Activated T-cell treated with anti-CD3 and anti-CD28 coated beads, Interleukin-2, amount 50 U/mL, for 24 hours (primary cell): ENCODE data around the gene TMC6.

Source experiments
- DNase-seq: peaks from one replicate; pipeline ENCODE4 v3.0.0-alpha.2; 2020
- H3K27ac Mint-ChIP-seq: 2 replicates; pipeline ENCODE4 v1.8.0; 2020; ENCODE audit warnings: mild to moderate bottlenecking, mixed read lengths
- H3K27me3 Mint-ChIP-seq: 2 replicates; pipeline ENCODE4 v1.8.0; 2020; ENCODE audit warnings: mixed read lengths
- H3K36me3 Mint-ChIP-seq: 2 replicates; pipeline ENCODE4 v1.8.0; 2020; ENCODE audit warnings: low read depth, mixed read lengths
- H3K4me1 Mint-ChIP-seq: 2 replicates; pipeline ENCODE4 v1.8.0; 2020; ENCODE audit warnings: low read depth, mixed read lengths
- H3K4me3 Mint-ChIP-seq: 2 replicates; pipeline ENCODE4 v1.8.0; 2020; ENCODE audit warnings: mild to moderate bottlenecking, moderate library complexity, mixed read lengths
- H3K9me3 Mint-ChIP-seq: 2 replicates; pipeline ENCODE4 v1.8.0; 2020; ENCODE audit warnings: mixed read lengths

The TMC6 gene

DNA sequence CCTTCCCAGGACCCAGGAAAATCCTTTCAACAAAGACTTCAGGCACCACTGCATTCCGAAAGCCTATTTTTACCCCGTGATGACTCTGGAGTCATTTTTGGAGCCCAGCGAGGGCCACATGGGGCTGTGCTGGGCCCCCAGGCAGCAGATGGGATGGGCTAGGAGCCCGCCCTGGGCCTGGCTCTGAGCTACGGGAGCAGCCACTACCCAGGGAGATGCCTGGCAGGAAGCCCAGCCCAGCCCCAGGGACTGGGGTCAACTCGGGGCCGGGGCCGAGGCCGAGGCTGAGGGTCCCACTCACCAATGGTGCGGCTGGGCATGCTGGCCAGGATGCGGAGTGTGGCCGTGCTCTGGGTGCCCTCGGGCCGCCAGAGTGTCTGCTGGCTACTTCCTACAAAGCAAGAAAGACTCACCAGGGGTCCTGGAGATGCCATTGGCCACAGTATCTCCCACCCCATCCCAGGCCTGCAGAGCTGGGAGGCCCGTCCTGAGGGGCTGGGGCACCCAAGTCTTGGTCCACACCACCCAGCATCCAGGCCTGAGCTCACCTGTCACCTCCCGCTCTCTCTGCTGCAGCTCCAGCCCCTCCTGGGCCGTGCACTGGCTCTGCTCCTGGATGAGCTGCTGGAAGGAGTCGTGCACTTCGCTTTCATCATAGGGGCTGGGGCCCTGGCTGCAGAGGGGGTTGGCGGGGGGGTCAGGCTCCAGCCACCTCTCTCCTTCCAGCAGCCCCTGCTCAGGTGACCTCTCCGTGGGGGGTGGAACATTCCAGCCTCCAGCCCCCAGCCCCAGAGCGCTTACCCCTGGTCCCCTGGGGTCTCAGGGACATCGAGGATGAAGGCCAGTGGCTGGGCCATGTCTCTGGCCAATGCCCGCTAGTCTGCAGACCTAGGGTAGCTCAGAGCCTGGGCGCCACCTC, 2.3 kb downstream of the TMC6 start:
- Mint-ChIP-seq H3K27ac (peak overlapping the region; percentile 92), H3K4me1 (peaks cover 76% of the 10 kb centered on the region), H3K36me3 (peaks cover 59% of the 10 kb centered on the region), H3K4me3 (peak overlapping the region; percentile 89), H3K9me3 (no peaks in the 10 kb centered on the region), H3K27me3 (no peaks in the 10 kb centered on the region)
- peak; percentile 56 for DNase-seq

DNA sequence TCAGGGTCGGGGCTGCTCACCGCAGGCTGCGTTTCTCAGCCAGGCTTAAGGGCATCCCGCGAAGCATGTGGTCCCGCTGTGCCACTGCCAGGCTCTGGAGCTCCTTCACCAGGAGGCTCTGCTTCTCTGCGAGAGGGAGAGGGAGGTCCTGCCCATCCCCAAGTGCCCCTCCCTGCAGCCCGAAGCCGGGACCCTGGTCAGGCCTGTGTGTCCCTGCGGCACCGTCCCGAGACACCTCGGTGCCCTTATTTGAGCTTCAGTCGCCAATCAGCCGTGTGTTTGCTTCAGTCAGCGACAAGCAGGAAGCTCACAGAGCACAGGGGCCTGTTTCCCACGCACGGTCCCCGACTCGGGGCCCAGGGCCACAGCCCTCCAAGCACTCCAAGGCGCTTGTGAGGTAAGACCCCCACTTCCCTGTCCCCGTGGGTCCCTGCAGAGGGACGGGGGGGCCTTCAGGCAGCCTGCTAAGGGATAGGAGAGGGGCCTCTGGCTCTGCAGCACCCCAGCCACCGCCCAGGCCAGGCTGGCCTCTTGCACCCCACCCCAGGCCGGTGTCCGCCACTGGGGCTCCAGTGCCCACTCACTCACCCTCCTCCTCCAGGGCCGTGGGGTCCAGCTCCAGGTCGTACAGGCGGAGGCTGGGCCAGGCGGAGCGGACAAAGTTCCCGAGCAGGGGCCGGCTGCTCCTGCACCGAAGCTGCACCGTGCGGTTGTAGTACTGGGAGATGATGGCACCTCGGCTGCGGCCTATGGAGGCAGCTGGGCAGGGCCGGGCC, 3.2 kb downstream of the TMC6 start:
- no peaks in the 10 kb centered on the region for H3K9me3 Mint-ChIP-seq
- H3K36me3 Mint-ChIP-seq, result peaks cover 61% of the 10 kb centered on the region
- peaks cover 77% of the 10 kb centered on the region for H3K4me1 Mint-ChIP-seq
- peak; percentile 78 for DNase-seq
- H3K27ac Mint-ChIP-seq, result peak overlapping the region; percentile 71
- H3K27me3 Mint-ChIP-seq, result no peaks in the 10 kb centered on the region
- peak overlapping the region; percentile 89 for H3K4me3 Mint-ChIP-seq

DNA sequence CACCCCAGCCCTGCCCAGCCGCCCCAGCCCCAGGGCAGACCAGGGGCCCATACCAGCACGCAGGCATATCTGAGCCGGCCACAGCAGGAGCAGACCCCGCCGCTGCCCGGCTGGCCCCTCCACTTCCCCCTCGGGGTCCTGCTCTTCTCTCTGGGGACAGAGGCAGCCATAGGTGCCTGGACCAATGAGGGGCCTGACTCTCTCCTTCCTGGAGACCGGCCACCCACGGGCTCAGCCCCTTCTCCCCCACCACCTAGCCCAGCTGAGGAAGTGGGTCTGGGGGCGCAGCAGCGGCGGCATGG, 3.8 kb downstream of the TMC6 start:
- no peak for DNase-seq
- Mint-ChIP-seq H3K4me1 (peaks cover 73% of the 10 kb centered on the region), H3K27ac (peak overlapping the region; percentile 71), H3K36me3 (peaks cover 65% of the 10 kb centered on the region), H3K4me3 (peak overlapping the region; percentile 89), H3K27me3 (no peaks in the 10 kb centered on the region), H3K9me3 (no peaks in the 10 kb centered on the region)

DNA sequence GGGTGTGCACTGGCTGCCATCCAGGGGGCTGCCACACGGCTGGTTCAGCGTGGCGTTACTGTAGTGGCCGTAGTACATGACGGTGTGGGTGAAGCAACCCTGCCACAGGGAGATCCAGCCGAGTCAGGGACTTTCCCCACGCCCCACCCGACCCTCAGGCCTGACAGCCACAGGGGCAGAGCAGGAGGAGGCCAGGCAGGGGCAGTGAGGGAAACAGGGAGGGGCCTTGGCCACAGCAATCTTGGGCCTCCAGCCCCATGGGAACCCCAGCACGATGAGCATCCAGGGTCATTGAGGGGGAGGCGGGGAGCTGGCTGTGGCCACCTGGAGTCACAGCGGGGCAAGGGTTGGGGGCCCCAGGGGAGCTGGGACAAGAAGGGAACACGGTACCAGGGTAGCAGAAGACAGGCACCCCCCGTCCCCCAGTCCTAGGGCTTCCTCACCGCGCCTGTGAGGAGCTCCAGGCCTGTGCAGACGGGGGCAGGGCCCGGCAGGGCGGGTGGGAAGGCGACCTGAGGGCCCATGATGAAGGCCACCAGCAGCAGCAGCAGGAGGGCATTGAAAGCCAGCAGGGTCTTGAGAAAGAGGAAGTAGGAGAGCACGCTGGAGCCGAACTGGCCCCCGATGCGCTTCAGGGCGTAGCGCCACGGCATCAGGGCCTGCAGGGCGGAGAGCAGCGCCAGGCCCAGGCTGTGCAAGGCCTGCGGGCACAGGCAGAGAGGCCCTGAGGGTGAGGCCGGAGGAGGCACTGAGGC, 4.3 kb downstream of the TMC6 start:
- Mint-ChIP-seq H3K4me3 (peak overlapping the region; percentile 61), H3K9me3 (no peaks in the 10 kb centered on the region), H3K4me1 (peaks cover 71% of the 10 kb centered on the region), H3K36me3 (peaks cover 67% of the 10 kb centered on the region), H3K27ac (peak overlapping the region; percentile 84), H3K27me3 (no peaks in the 10 kb centered on the region)
- peak; percentile 65 for DNase-seq

DNA sequence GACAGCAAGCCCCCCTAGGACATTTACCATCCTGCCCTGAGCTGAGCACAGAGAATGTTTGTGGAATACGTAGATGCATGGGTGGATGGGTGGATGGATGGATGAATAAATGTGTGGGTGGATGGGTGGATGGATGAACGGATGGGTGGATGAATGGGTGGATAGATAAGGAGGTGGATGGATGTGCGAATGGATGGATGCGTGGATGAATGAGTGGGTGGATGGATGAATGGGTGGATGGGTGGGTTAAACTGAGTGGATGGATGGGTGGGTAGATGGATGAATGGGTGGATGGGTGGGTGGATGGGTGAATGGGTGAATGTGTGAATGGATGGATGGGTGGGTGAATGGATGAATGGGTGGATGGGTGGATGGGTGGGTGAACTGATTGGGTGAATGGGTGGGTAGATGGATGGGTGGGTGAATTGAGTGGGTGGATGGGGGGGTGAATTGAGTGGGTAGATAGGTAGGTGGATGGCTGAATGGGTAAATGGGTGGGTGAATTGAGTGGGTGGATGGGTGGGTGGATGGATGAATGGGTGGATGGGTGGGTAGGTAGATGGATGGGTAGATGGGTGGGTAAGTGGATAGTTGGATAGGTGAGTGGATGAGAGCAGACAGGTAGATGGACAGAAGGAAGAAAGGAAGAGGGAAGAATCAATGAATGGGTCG, 5.2 kb downstream of the TMC6 start:
- no peak for DNase-seq
- Mint-ChIP-seq H3K9me3 (no peaks in the 10 kb centered on the region), H3K27ac (peak overlapping the region; percentile 84), H3K4me1 (peaks cover 66% of the 10 kb centered on the region), H3K4me3 (peak overlapping the region; percentile 61), H3K36me3 (peaks cover 69% of the 10 kb centered on the region), H3K27me3 (no peaks in the 10 kb centered on the region)

DNA sequence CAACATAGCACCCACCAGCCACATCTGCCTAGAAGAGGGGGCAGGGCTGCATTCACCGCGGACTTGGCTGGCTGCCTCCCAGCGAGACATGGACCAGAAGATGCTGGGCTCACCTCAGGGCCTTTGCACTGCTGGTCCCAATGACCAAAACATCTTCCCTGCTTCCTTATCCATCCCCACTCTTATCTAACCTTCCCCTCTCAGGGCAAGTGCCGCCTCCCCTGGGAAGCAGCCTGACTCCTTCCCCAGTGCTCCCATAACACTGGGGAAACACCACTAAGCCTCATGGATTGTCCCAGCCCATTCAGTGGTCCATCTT, 5.7 kb downstream of the TMC6 start:
- H3K4me1 Mint-ChIP-seq, result peaks cover 69% of the 10 kb centered on the region
- H3K27me3 Mint-ChIP-seq, result no peaks in the 10 kb centered on the region
- peaks cover 72% of the 10 kb centered on the region for H3K36me3 Mint-ChIP-seq
- H3K27ac Mint-ChIP-seq, result peak overlapping the region; percentile 73
- peak overlapping the region; percentile 45 for H3K4me3 Mint-ChIP-seq
- no peaks in the 10 kb centered on the region for H3K9me3 Mint-ChIP-seq
- DNase-seq, result peak; percentile 44

DNA sequence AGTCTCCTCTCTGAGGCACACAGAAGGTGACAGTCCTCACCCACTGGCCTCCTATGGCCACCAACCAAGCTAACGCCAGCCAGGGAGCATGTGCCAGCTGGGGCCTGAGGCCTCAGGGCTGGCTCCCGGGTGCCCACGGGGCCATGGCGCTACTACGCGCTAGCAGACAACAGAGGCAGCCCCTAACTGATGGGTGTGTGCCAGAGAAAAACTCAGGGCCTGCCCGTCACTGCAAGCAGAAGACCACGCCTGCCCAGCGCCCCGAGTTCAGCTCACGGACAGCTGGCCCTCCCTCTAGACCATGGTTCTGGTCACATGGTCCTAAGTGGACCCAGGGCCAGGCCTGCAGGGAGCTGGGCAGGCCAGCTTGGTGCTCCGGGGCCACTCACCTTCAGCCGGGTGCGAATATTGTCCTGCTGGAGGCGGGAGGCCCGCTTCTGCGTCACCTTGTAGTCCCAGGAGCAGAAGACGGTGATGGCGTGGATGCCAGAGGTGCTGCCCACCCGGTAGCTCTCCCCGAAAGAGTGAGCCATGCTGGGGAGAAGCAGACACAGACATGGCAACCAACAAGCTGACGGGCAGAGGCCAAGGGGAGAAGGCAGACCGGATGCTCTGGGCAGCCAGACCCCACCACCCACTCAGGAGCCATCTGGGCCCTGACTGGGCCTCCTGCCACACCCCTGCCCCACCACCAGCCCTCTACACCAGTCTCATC, 6.2 kb downstream of the TMC6 start:
- H3K36me3 Mint-ChIP-seq, result peaks cover 69% of the 10 kb centered on the region

DNA sequence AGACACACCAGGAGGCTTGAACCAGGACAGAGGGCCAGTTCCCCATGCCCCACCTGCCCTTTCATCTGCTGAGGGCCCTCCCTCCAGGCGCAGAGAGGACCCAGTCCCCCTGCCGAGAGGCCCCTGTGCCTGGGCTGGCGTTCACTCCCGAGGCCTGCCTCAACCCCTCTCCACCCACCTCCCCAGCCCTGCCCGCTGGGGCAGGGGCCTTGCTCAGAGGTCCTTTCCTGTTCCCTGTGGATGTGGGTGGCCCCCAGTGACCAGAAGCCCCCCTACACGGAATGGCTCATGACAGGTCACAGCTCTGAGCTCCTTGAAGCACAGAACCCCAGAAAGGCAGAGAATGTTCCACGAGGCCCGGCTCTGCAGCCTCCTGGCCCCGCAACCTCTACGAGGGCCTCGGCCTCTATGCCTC, 6.7 kb downstream of the TMC6 start:
- peaks cover 72% of the 10 kb centered on the region for H3K4me1 Mint-ChIP-seq

More for the DNA sequence above, 6.2 kb downstream of the TMC6 start:
- Mint-ChIP-seq H3K27me3 (no peaks in the 10 kb centered on the region), H3K4me1 (peaks cover 73% of the 10 kb centered on the region), H3K27ac (peak overlapping the region; percentile 87), H3K4me3 (peak overlapping the region; percentile 78), H3K9me3 (no peaks in the 10 kb centered on the region)
- DNase-seq, result peak; percentile 42

DNA sequence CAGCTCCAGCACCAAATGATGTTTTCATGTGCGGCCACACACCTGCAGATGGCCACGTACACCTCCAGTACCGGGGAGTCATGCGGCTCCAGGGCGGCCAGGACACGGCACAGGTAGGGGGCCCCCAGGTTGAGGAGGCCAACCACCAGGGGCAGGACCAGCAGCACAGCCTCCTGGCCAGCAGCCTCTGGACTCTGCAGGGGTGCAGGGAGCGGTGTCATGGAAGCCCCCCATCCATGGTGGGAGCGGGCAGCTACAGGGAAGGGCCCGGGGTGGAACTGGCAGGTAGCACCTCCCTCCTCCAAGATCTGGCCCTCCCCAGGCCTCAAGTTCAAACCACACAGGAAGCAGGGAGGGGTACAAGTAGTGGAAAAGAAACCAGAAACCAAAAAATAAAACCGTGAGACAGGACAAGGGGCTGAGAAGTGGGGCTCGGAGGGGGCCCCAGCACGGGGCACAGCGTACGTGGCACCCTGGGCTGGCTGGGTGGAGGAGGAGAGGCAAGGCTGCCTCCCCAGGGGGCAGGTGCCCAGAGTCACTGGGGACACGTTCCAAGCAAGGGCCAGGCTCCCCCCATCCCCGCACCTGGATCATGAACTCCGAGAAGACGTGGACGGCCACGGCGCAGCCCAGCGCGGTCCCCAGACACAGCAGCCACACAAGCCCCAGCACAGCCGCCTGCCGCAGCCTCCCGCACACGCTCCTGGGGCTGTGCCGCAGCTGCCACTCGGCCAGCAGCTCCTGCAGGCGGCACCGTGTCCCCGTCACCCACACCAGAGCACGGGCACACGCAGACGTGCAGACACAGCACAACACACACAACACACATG, 7.4 kb downstream of the TMC6 start:
- Mint-ChIP-seq H3K9me3 (no peaks in the 10 kb centered on the region), H3K27me3 (no peaks in the 10 kb centered on the region), H3K36me3 (peaks cover 67% of the 10 kb centered on the region), H3K4me3 (peak overlapping the region; percentile 78), H3K27ac (peak overlapping the region; percentile 87), H3K4me1 (peaks cover 67% of the 10 kb centered on the region)
- peak; percentile 70 for DNase-seq

More for the DNA sequence above, 6.7 kb downstream of the TMC6 start:
- Mint-ChIP-seq H3K4me3 (peak overlapping the region; percentile 78), H3K27ac (peak overlapping the region; percentile 87), H3K27me3 (no peaks in the 10 kb centered on the region), H3K36me3 (peaks cover 68% of the 10 kb centered on the region), H3K9me3 (no peaks in the 10 kb centered on the region)
- peak; percentile 69 for DNase-seq

DNA sequence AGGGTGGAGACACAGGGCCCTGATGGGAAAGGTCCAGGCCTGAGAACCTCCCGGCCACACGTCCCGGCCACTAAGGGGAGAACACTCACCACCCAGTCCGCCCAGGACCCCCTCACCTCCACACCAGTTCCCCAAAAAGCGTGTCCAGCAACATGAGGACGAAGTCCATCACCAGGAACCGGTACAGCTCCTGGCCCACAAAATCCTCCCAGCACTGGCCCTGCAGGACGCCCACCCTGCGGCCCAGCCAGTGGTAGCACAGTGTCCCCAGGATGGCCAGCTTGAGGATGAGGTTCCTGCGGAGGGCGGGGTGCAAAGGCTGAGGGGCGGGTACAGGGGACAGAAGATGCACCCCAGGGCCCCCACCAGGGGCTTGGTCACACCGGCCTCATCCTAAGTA, 8.0 kb downstream of the TMC6 start:
- DNase-seq, result no peak
- Mint-ChIP-seq H3K27ac (peak overlapping the region; percentile 87), H3K27me3 (no peaks in the 10 kb centered on the region), H3K36me3 (peaks cover 67% of the 10 kb centered on the region), H3K9me3 (no peaks in the 10 kb centered on the region), H3K4me1 (peaks cover 63% of the 10 kb centered on the region), H3K4me3 (no peak overlapping the region)

DNA sequence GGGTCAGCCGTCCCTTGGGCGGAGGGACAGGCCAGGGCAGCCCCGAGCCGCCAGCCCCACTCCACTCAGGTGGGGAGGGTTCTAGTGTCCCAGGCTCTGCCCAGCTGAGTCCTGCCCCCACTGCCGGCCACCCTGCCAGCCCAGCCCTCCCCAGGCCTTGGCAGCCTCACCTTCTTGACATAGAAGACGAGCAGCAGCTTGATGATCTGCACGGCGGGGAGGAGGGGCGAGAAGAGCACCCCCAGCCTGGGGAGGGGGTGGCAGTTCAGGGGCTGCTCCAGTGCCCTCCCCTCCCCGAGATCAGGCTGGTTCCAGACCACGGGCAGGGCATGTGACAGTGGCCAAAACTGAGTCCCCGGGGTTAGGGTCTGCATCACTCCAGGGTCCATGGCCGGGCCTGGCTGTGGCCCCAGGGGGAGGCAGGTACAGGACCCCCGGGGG, 9.7 kb downstream of the TMC6 start:
- Mint-ChIP-seq H3K27ac (no peak overlapping the region), H3K4me3 (no peak overlapping the region), H3K36me3 (peaks cover 69% of the 10 kb centered on the region), H3K4me1 (peaks cover 65% of the 10 kb centered on the region), H3K27me3 (no peaks in the 10 kb centered on the region), H3K9me3 (no peaks in the 10 kb centered on the region)
- no peak for DNase-seq

DNA sequence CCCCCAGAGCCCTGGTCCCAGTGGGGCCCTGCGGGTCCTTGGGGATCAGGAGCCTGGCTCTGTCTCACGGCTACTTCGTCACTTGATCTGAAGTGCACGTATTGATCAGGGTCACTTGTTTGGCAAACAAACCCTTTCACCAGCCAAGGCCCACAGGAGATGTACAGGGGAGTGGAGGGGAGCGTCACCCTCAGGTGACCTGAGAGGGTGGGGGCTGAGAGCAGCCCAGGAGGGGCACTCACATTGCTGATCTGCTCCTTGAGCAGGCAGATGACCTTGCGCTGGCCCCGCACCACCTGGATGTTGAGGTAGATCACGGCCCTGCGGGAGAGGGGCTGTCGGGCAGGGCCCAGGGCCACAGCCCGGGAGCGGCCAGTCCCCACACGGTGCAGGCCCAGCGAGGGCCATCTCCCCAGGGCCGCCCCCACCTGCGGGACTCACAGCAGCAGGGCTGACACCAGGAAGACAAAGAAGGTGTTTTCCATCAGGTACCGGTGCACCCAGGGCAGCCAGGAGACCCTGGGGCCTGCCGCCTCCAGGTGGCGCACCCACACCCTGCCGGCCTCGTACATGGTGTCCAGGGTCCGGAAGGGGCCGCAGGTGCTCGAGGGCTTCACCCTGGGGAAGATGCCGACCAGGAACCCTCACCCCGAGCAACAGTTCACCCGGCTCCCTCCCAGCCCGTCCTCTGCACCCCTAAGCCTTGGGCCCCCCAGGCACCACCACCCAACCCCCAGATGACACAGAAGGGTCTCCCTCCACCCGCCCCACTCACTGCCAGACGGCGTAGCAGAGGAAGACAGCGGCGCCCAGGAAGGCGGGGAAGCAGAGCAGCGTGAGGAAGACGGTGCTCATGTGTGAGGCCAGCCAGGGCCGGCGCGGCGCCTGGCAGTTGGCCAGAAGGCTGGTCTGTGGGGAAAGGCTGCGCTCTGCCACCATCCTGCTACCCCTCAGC, 11.3 kb downstream of the TMC6 start:
- Mint-ChIP-seq H3K27ac (no peak overlapping the region), H3K4me1 (peaks cover 66% of the 10 kb centered on the region), H3K36me3 (peaks cover 68% of the 10 kb centered on the region), H3K4me3 (no peak overlapping the region), H3K9me3 (no peaks in the 10 kb centered on the region), H3K27me3 (no peaks in the 10 kb centered on the region)
- no peak for DNase-seq
